Stimulated activated CD4-positive, alpha-beta T cell treated with anti-CD3 and anti-CD28 coated beads, Interleukin-12 subunit alpha, Interleukin-12 subunit beta, amount 100 ng/mL, for 4 hours (primary cell): ENCODE results near the gene FCSK.
A peak's percentile ranks its signal among the peaks of the same experiment; 100 is the strongest.

ENCODE experiments used
- DNase-seq: peaks from one replicate; pipeline ENCODE4 v3.0.0-alpha.2; 2020

Gene FCSK

DNA sequence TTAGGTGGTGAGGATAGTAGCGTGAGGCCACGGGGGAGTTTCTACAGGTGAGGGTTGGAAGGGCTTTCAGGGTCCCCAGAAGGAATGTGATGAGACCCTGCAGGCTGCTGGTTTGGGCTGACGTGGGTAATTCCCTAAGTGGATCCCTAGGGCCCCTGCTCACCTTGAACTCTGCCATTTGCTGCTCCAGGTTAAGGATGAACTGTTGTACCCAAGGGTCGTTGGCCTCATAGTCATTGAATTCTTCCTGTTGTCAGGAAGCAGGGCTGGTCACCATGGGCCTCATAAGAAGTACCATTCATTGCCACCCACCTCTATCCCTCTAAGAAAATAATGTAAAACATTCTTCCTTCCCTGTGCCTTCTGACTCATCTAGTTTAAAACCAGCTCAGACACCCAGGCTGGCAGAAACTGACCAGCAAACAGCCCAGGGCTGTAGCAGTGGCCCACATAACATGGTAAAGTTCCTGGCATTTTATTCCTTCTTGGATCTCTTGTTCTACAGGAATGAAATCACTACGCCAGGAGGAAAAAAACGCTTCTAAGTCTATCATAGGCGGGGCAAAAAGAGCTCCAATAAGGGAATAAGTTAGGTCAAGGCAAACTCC is 27.6 kb downstream of the FCSK start:
- no peak for DNase-seq

DNA sequence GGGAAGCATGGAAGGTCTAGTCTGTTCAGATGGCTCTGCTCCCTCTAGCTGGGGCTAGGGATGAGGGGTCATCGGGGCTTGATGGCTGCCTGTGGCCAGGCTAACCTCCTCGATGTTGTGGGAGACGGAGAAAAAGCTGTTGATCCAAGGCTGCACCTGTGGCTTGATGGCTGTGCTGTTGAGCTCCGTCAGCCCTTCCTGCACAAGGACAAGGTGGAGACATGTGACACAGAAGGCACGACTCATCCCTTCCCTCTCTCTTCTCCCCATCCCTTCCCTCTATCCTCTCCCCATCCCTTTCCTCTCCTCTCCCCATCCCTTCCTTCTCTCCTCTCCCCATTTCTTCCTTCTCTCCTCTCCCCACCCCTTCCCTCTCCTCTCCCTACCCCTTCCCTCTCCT is 28.2 kb downstream of the FCSK start:
- DNase-seq = no peak

DNA sequence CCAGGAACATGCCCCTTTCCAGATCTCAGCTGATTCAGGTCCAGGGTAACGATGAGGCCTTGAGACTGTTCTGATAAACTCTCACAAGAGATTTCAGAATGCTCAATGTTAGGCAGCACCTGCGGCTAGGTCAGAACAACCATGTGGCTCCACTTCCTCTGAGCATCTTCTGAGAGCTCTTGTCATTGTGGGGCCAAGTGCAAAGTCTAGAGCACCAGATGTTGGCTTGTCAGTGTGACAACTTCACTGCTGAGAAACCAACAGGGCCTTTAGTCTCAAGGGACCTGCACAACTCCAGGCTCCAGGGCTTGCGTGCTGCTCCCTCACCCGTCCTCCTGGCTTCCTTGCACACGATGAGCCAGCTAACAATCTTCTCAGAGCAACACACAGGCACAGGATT is 29.0 kb downstream of the FCSK start:
- DNase-seq = no peak

DNA sequence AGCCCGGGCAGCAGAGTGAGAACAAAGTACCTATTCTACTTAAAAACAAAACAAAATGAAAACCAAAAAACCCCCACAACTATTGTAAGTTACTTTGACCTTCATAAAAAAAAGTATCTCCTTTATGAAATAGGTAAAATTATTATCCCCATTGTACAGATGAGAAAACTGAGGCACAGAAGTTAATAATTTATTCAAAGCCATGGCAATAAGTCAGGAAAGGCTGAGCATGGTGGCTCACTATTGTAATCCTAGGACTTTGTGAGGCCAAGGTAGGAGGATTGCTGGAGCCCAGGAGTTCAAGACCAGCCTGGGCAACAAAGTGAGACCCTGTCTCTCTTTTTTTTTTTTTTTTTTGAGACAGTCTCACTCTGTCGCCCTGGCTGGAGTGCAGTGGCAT is 30.5 kb downstream of the FCSK start:
- no peak for DNase-seq

DNA sequence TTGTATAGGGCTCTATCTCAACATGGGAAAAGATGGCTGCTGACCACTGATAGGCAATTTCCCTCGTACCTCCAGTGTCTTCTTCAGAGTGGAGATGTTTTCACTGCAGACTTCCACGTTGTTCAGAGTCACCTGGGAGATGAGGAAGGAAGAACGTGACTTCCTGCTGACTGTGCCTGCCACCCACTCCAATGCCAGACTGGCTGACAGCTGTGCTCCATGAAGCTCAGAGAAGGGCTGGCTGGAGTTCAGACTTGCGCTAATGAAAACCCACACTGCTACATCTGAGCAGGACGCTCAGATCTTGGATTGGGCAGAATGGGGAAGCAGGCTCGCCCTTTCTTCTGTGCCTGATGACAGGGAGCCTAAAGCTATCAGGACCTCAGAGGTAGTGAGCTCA is 35.9 kb downstream of the FCSK start:
- DNase-seq = no peak

DNA sequence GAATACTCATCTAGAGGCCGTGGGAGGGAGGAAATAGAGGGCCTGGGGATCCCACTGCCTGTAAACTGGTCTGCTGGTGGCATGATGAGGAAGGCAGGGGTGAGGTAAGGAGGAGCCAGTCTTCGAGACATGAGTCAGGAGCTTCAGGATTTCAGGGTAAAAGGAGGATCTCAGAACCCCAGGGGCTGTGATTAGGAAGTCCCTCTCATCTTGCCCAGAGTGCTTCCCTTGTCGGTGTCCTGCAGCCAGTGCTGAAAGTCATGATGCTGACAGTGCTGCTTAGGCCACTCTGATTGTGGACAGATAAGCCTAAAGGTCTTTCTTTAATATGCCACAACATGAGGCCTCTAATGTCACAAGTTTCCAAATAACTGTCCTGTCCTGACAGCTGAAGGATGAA is 39.4 kb downstream of the FCSK start:
- DNase-seq = no peak

DNA sequence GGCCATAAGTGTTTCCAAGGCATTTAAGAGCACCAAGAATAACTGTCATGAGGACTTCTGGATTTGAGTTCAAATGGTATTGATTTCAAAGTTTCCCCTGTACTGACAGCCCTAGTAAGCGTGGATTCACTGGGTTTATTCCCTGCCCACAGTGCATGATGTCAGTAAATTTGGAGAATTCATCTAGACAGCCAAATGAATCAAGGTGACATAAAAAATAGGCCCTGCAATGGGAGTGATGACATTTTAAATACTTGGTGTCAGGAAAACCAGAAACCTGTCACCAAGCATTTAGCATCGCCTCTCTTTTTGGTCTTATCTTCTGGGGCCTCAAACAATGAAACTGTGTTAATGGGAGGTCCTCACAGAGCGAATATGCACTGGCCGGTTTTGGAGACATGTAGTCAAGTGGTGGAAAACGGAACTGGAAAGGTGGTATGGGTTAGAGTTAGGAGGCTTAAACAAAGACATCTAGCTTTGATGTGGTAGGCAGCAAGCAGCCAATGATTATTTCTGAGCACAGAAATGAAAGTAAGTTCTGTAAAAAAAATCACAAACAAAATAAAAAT is 39.9 kb downstream of the FCSK start:
- DNase-seq = no peak

DNA sequence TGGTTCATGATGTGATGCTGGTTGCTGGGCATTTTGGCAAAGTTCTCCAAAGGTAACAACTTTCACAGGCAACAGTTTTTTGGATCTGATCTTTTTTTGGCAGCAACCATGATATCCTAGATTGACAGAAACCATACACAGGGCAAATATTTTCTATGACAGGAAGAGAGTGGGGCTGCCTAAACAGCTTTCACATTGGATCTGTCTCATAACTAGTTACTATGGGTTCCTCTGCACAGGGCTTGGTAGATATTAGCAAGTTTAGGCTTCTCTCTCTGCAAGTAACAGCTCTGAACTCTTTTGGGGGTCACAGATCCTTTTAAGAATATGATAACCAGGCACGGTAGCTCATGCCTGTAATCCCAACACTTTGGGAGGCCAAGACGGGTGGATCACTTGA is 40.4 kb downstream of the FCSK start:
- no peak for DNase-seq

DNA sequence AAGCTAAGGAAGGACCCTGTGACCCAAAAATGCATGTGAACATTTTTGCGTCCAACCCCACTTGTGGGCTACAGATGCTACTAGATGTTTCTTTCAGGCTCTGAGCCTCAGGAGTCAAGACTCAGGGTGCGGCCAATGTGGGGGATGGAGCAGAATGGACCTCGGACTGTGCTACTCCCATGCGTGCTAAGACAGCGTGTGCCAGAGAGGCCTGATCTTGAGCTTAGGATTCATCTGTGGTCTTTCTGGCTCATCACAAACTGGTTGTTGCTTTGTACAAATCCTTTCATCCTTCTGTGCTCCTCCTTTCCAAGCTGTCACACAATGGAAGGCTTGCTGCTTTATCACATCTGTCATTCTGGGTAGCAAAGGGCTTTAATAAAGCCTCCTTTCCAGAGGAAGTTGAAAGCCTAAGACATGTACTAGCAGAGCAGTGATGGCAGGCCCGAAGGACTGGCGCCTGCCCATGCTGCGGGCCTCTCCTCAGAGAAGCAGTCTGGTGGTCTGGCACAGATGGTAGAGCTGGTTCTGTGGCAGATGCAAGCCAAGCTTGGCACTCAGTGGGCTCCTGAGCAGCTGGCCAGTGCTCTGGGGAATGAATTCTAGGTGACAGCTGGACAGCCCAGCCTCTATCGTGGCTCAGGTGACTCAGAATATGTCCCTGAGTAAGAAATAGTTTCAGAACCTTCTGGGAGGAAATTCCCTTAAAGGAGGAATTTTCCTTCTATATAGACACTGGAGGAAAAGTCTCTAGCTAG is 41.2 kb downstream of the FCSK start:
- DNase-seq = no peak

DNA sequence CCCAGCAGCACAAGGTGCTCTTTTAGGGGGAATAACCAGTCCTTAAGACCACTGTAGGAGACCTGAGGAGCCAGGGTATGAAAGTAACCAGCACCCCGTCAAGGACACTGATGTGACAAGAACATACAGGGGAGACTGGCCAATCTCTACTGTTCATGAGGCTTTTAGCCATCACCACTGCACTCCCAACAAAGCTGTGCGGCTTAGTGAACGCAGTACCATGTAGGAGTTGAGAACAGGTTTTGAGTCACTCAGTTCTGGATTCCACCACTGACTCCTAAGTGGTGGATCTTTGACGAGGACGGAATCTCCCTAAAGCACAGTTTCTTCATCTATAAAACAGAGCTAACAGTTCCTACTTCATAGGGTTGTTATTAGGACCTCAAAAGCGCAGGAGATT is 42.1 kb downstream of the FCSK start:
- DNase-seq = no peak

DNA sequence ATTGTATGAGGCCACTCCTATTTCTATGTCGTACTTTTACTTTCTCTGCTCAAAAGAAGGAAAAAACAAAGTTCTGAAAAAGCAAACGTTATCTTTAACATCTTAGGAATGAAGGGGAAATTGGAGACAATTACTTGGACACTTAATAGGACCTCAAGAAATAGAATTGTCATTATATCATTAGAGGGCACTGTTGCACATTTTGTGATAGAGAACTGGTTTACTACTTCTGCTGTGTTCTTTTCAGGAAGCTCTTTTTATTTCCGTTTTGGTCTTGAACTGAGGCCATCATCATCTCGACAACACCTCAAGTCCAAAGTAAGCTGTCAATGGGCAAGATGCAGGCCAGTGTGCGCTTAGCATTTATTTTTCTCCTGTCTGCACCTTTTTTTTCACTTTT is 54.4 kb downstream of the FCSK start:
- DNase-seq = no peak

DNA sequence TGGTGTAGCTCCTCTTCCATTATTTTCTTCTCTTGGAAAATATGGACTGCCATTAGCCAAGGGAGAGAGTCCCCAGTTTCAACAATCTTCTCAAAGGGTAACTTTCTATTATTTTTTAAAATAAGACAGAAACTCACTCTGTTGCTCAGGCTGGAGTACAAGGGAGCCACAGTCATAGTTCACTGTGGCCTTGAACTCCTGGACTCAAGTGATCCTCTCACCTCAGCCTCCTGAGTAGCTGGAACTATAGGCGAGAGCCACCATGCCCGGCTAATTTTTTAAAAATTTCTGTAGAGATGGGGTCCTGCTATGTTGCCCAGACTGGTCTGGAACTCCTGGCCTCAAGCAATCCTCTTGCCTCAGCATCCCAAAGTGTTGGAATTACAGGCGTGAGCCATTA is 55.8 kb downstream of the FCSK start:
- no peak for DNase-seq

DNA sequence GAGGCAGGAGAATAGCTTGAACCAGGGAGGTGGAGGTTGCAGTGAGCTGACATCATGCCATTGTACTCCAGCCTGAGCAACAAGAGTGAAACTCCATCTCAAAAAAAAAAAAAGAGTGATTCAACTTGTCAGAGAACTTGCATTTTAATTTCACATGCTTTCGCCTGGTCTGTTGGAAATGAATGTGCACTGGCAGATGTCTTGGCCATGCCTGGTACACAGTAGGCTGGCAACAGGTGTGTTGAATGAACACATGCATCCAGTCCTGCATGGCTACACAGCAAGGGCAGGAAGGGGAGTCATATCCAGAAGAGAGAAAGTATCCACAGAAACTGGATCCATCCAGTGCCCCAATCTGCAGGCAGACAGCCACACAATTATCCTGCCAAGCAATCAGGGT is 57.4 kb downstream of the FCSK start:
- DNase-seq = no peak

DNA sequence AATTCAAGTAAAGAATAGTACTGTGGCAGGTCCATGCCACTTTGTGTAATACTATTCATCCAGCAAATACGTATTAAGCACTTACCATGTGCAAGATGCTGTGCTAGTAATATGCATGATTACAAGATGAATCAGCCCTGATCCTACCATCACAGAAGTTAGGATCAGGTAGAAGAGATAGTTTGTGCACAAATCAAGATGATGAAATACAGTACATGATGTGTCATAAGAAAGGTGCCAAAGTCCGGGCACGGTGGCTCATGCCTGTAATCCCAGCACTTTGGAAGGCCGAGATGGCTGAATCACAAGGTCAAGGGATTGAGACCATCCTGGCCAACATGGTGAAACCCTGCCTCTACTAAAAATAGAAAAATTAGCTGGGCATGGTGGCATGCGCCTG is 58.1 kb downstream of the FCSK start:
- no peak for DNase-seq

DNA sequence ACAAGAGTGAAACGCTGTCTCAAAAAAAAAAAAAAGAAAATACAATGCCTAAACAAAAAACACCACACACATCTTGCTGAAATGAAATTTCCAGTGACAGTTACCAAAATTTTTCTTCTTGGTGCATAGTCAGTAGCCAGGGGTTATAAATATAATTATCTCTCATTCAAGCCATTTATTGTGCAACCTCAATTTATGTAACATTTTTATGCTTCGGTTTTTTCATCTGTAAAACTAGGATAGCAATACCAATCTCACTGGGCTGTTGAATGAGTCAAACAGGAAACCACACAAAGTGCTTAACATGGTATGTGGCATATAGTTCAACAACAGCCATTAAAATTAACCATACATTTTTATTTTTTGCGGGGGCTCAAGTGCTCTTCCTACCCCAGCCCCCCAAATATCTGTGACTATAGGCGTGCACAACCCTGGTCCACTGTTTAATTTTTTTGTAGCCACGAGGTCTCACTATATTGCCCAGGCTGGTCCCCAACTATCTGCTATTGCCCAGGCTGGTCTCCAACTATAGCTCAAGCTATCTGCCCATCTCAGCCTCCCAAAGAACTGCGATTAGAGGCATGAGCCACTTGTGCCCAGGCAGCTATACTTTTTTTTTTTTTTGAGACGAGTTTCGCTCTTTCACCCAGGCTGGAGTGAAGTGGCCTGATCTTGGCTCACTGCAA is 66.4 kb downstream of the FCSK start:
- DNase-seq = no peak

DNA sequence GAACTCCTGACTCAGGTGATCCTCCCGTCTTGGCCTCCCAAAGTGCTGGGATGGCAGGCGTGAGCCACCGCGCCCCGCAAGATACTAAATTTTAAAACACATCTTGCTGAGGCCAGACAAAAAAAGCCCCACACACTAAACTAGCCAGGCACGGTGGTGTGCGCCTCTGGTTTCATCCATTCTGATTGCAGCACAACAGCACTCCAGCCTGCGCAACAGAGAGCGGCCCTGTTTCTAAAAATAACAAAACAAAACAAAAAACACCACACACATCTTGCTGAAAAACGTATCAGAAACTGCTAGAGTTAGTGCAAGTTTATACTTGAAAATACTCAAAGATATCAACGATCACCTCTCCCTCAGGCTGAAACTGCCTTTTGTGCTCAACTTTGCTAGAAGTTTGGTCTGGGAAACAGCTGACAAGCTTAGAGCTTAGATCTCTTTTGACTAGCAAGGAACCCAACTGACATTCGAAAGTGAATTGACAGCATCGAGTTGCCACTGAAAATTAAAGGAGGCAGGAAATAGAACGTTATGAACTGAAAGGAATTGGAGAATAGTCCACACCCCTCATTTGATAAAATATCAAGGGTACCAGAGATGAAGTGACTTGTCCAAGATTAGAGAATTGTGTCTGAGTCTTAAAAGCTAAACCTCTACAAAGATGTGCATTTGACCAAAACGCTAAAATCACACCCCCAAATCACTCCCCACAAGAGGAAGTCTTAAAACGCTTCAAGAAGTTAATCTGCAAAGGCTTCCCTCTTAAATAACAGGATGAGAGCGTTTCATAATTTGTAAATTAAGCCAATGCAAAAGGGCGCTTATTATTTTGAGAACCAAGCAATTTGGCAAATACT is 68.1 kb downstream of the FCSK start:
- DNase-seq = no peak

DNA sequence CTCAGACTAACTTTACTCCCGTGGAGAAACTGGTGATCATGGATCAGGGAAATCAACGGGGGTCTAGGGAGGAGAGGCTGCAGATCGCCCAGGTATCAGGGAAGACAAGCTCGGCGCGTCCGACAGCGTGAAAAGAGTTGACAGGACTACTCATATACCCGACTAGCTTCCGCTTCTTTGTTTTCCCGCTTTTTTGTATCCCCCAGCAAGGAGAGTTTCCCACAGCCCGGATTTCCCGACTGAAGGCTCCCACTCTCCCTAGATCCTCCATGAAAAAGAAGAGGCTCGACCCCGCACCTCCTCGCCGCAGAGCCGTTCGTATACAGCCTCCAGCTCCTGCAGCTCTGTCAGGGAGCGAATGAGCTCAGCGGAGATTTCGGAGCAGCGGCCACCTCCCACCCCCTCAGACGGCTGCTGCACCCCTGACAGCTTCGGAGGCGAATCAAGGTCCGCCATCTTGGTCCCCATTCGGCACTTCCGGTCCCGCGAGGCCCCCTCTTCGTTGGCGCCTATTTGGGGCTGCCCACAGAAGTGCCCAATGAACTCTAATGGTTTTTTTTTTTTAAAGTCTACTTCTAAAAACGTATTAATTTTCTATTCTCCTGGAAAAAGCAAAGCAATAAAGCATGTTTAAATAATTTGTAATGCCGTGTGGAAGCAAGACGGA is 68.8 kb downstream of the FCSK start, which contains the start of gene COG4:
TSS of gene COG4 (minus strand) at position 479 of the 667 bp plus-strand sequence. CDS start at position 468, 11 bp downstream.
- peak; percentile 88 for DNase-seq

DNA sequence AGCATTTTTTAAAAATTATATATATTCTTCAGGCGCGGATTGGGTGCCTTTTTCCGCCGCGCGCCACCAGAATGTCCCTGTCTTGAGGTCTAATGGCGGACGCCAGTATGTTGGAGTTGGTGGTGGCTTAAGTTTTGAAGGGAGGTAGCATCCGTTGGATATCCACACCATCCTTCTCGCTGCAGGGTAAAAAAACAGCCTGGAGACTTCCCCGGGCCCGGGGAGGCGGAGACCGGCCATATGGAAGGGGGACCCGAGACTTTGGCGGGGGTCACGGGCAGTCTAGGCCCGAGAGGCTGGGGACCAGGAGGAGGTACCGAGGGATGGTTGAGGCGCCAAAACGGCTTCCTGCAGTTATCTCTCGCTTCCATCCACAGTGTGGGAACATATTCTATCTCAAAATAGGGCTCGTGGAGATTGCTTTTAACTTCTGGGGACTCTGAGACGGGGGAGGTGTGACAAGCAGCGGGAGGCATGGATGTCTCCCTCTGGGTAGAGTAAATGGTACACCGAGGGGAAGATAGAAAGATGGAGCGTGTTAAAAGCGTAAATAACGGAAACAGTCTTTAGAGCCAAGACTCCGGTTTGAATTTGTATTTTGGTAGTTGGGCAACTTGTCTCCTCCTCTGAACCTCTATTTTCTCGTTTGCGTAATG is 69.5 kb downstream of the FCSK start, which contains the start of gene SF3B3:
TSS of gene SF3B3 (plus strand) at position 74 of the 656 bp plus-strand sequence. CDS start 2,841 bp downstream, outside the sequence.
- peak; percentile 63 for DNase-seq

DNA sequence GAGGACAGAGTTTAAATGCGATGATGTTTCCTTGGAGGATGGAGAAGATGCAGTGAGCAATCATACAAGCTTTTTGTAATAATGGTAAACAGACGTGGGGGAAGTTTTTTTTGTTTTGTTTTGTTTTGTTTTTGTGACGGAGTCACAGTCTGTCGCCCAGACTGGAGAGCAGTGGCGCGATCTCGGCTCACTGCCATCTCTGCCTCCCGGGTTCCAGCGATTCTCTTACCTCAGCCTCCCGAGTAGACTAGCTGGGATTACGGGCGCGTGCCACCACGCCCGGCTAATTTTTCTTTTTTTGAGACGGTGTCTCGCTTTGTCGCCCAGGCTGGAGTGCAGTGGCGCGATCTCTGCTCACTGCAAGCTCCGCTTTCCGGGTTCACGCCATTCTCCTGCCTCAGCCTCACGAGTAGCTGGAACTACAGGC is 70.0 kb downstream of the FCSK start:
- peak; percentile 13 for DNase-seq

DNA sequence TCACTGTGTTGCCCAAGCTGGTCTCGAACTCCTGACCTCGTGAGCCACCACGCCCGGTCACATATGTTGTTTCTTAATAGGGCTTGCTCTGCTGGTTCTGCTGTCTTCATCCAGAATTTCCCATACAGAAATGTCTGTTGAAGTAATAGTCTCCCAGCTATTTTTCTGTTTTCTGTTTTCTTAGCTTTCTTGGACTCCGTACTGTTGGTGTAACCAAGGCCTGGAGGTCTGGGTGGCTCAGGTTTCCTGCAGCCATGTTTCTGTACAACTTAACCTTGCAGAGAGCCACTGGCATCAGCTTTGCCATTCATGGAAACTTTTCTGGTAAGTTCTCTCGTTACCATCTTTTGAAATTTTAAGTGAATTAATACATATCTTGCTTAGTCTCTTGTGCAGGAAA is 72.0 kb downstream of the FCSK start:
- DNase-seq = no peak

DNA sequence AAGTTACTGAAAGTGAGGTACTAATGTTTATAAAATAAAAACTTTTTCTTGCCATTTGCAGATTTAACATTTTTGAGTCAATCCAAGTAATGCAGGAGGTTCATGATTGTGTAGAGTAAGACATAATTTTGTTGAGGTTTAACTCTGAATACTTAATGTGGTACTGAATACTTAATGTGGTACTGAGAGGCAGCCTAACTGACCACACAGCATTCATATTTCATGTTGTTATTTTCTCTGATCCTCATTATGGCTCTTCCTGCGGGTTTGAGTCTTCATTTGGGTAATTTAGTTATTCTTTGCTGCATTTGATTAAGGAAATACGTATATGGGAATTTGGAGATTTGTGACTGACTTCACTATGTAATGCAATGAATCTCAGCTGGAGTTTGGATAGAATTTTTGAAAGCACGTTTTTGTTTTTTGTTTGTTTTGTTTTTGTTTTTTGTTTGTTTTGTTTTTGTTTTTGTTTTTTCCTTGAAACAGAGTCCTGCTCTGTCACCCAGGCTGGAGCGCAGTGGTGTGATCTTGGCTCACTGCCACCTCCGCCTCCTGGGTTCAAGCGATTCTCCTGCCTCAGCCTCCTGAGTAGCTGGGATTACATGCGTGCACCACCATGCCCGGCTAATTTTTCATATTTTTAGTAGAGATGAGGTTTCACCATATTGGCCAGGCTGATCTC is 73.1 kb downstream of the FCSK start:
- no peak for DNase-seq
